Colonic mucosa (tissue), 4 donors: ENCODE results near the gene KRT34. TPM values are rescaled to one million over a fixed set of nuclear protein-coding genes. Genes with fewer than 3 reads are reported as not detected.
"Not testable (repeated sequence)": the region's sequence is repeated elsewhere in the genome, so short reads cannot be mapped to it uniquely, and the experiment has no call there.

ENCODE experiments used
- DNase-seq: peaks from one replicate; pipeline ENCODE4 v3.0.0-alpha.2; 2020
- H3K27ac ChIP-seq: fragments of 200-600 bp; one replicate; pipeline ENCODE4 v1.8.0; 2021
- H3K27me3 ChIP-seq: fragments of 200-600 bp; one replicate; pipeline ENCODE4 v1.8.0; 2021
- H3K36me3 ChIP-seq: fragments of 200-600 bp; one replicate; pipeline ENCODE4 v1.8.0; 2021
- H3K4me1 ChIP-seq: fragments of 200-600 bp; one replicate; pipeline ENCODE4 v1.8.0; 2021; ENCODE audit warnings: mild to moderate bottlenecking
- H3K4me3 ChIP-seq: fragments of 200-600 bp; one replicate; pipeline ENCODE4 v1.8.0; 2021
- H3K9ac ChIP-seq, 2 donors: one replicate each; pipeline ENCODE4 v1.7.0; 2013; ENCODE audit warnings: control low read depth in 2 of 2, low read depth in 2 of 2, low read length in 2 of 2
- H3K9me3 ChIP-seq: fragments of 200-600 bp; one replicate; pipeline ENCODE4 v1.8.0; 2021
- intact Hi-C: fragments of 100-400 bp; cut with DNase I; formaldehyde crosslinking; loops from one replicate; pipeline ENCODE4 v1.14.1; 2022
- total RNA-seq, 2 donors: library from RNA; stranded (reverse); fragmentation: NEBNext Ultra II Directional in 1 of 2; extraction: Animal tissue kit (Norgen Biotek cat#: 25700) in 1 of 2; gene quantifications; one replicate each; pipeline ENCODE4 v1.2.1, GENCODE V29; 2021
- TF ChIP-seq, protein P1 (sequence below): fragments of 200-600 bp; IDR thresholded peaks from one replicate; pipeline ENCODE4 v1.8.0; 2022; ENCODE audit warnings: antibody characterized with exemption, mild to moderate bottlenecking
- donor health status: healthy.
- donor health status: DM: no; HTN: no; CAD: no.
- donor health status: DM: no; HTN: no; CAD: no.

KRT34 gene
- total RNA-seq, 2 donors from 2014 or later = not detected

DNA sequence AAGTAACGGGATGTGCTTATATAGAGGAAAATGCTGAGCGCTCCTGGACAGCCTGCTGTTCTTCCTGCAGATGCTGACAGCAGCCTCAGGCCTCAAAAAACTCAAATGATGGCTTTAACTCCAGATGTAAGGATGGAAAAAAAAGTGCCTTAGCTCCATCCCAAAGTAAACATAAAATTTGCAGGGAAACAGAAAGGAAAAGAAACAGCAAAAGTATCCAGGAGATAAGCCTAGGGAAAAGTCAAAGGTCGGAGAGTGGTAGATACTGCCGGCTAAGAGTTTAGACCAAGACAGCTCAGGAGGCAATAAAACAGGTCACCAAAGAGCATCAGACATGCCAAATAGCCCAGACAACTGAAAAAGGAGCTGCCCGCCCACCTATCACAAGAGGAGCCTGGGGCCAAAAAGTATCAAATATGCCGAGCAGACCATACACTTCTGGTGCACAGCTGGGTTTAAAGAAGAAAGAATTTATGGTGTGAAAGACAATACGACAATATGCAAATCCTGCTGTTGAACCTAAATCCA lies 8.4 kb upstream of the KRT34 start:
- no peak for DNase-seq
- no peaks in the 10 kb centered on the region for H3K9me3 ChIP-seq
- TF ChIP-seq, protein P1, sequence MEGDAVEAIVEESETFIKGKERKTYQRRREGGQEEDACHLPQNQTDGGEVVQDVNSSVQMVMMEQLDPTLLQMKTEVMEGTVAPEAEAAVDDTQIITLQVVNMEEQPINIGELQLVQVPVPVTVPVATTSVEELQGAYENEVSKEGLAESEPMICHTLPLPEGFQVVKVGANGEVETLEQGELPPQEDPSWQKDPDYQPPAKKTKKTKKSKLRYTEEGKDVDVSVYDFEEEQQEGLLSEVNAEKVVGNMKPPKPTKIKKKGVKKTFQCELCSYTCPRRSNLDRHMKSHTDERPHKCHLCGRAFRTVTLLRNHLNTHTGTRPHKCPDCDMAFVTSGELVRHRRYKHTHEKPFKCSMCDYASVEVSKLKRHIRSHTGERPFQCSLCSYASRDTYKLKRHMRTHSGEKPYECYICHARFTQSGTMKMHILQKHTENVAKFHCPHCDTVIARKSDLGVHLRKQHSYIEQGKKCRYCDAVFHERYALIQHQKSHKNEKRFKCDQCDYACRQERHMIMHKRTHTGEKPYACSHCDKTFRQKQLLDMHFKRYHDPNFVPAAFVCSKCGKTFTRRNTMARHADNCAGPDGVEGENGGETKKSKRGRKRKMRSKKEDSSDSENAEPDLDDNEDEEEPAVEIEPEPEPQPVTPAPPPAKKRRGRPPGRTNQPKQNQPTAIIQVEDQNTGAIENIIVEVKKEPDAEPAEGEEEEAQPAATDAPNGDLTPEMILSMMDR = no peak
- no peaks in the 10 kb centered on the region for H3K36me3 ChIP-seq
- H3K4me3 ChIP-seq = no peak overlapping the region
- no peaks in the 10 kb centered on the region for H3K27me3 ChIP-seq
- H3K9ac ChIP-seq = no peak overlapping the region
- no peak overlapping the region for H3K27ac ChIP-seq
- intact Hi-C loops = no loop called here
- no peaks in the 10 kb centered on the region for H3K4me1 ChIP-seq

- Histone ChIP-seq H3K9me3 (no peaks in the 10 kb centered on the region), H3K36me3 (no peaks in the 10 kb centered on the region), H3K27me3 (no peaks in the 10 kb centered on the region), H3K4me3 (no peak overlapping the region), H3K4me1 (no peaks in the 10 kb centered on the region), H3K27ac (no peak overlapping the region), H3K9ac (no peak overlapping the region)
- TF ChIP-seq, protein P1 = no peak
- DNase-seq = no peak
- intact Hi-C loops = no loop called here
Observed at GRCh38 chr17:41387670-41388069, 5.6 kb upstream of the KRT34 start.

DNA sequence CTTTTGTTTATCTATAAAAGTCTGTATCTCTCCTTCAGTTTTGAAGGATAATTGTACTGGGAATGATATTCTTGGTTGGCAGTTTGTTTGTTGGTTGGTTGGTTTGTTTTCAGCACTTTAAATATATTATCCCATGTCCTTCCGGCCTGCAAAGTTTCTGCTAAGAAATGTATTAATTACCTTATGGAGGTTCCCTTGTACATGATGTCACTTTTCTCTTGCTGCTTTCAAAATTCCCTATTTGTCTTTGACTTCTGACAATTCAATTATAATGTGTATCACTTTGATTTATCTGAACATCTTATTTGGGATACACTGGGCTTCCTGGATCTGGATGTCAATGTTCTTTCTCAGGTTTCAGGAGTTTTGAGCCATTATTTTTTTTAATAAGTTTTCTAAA lies 4.1 kb upstream of the KRT34 start:
- Histone ChIP-seq H3K27ac (no peak overlapping the region), H3K27me3 (no peaks in the 10 kb centered on the region), H3K9me3 (no peaks in the 10 kb centered on the region), H3K4me1 (no peaks in the 10 kb centered on the region), H3K4me3 (no peak overlapping the region), H3K36me3 (no peaks in the 10 kb centered on the region), H3K9ac (no peak overlapping the region)
- DNase-seq = no peak
- TF ChIP-seq, protein P1 = no peak
- intact Hi-C loops = no loop called here

- intact Hi-C loops = no loop called here
- Histone ChIP-seq H3K27ac (no peak overlapping the region), H3K36me3 (no peaks in the 10 kb centered on the region), H3K27me3 (no peaks in the 10 kb centered on the region), H3K9ac (no peak overlapping the region), H3K4me1 (no peaks in the 10 kb centered on the region), H3K9me3 (no peaks in the 10 kb centered on the region), H3K4me3 (no peak overlapping the region)
- TF ChIP-seq, protein P1 = no peak
- no peak for DNase-seq
Observed at GRCh38 chr17:41383690-41384089, 1.6 kb upstream of the KRT34 start.

GRCh38 chr17:41382394-41382793 lies 288 bp upstream of the KRT34 start:
- Histone ChIP-seq H3K9ac (no peak overlapping the region), H3K4me3 (no peak overlapping the region), H3K27ac (no peak overlapping the region), H3K27me3 (no peaks in the 10 kb centered on the region), H3K4me1 (no peaks in the 10 kb centered on the region), H3K36me3 (no peaks in the 10 kb centered on the region), H3K9me3 (no peaks in the 10 kb centered on the region)
- DNase-seq = no peak
- TF ChIP-seq, protein P1 = no peak
- intact Hi-C loops = no loop called here

- H3K4me3 ChIP-seq, H3K27ac ChIP-seq, H3K27me3 ChIP-seq, H3K9ac ChIP-seq, intact Hi-C loops, H3K9me3 ChIP-seq, H3K36me3 ChIP-seq, DNase-seq, H3K4me1 ChIP-seq: not testable (repeated sequence)
Observed at GRCh38 chr17:41380091-41380490, 2.0 kb downstream of the KRT34 start.
